Thyroid gland (tissue), 4 donors: ENCODE data around the gene TIGD2.

Experiments
- POLR2A ChIP-seq, 2 donors: fragments of 450-650 bp; IDR thresholded peaks; one replicate each; pipeline ENCODE4 v1.6.1; 2017; ENCODE audit warnings: antibody characterized with exemption in 2 of 2, mild to moderate bottlenecking in 2 of 2, moderate library complexity in 1 of 2
- TF ChIP-seq, protein P1 (sequence below), 6 experiments: fragments of 200-600 bp in 3 of 6; fragments of 450-650 bp in 3 of 6; sonication (generic) in 3 of 6; IDR thresholded peaks; one replicate each; pipeline ENCODE4 v1.5.1; 2016 to 2019; ENCODE audit warnings: antibody characterized with exemption in 6 of 6, mild to moderate bottlenecking in 2 of 6, inconsistent platforms in 1 of 6, moderate library complexity in 1 of 6

DNA sequence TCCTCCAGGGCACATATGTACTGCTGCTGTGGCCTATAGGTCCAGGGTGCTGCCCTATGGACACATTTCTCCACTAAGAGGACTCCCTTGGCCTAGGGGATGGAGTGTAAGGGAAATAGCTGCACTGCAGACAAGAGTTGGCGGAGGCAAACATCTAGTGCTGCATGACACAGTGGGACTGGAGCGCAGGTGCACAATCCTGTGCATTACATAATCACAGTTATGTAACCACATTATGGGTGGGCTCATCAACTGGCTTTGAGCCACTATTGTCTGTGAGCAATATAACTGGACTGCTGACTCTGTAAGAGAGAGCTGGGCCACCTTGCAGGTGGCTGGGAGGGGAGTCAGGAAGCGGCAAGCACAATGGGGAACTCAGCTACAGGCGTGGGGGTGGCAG is 3.2 kb upstream of the TIGD2 start:
- TF ChIP-seq, protein P1, sequence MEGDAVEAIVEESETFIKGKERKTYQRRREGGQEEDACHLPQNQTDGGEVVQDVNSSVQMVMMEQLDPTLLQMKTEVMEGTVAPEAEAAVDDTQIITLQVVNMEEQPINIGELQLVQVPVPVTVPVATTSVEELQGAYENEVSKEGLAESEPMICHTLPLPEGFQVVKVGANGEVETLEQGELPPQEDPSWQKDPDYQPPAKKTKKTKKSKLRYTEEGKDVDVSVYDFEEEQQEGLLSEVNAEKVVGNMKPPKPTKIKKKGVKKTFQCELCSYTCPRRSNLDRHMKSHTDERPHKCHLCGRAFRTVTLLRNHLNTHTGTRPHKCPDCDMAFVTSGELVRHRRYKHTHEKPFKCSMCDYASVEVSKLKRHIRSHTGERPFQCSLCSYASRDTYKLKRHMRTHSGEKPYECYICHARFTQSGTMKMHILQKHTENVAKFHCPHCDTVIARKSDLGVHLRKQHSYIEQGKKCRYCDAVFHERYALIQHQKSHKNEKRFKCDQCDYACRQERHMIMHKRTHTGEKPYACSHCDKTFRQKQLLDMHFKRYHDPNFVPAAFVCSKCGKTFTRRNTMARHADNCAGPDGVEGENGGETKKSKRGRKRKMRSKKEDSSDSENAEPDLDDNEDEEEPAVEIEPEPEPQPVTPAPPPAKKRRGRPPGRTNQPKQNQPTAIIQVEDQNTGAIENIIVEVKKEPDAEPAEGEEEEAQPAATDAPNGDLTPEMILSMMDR (IDR thresholded peaks at IDR 0.05), result no peak
- no peak for TF ChIP-seq POLR2A (IDR thresholded peaks at IDR 0.05)
